Keratinocyte (primary cell): ENCODE results near the gene ZFPM1.

Source experiments
- EZH2 ChIP-seq: IDR thresholded peaks from one replicate; pipeline ENCODE4 v1.6.1; 2012; ENCODE audit warnings: inconsistent platforms, mild to moderate bottlenecking, low read length, moderate library complexity
- TF ChIP-seq, protein P1 (sequence below), 3 experiments: IDR thresholded peaks in 1 of 3; conservative IDR thresholded peaks in 1 of 3; optimal IDR thresholded peaks in 1 of 3; 2 replicates in 2 of 3; 3 replicates in 1 of 3; pipeline versions ENCODE3 to v1.5.1; 2011; ENCODE audit warnings: low read length in 3 of 3, mild to moderate bottlenecking in 3 of 3, moderate library complexity in 2 of 3, control low read depth in 1 of 3, inconsistent platforms in 1 of 3; ENCODE audit not compliant: insufficient read depth in 2 of 3; ENCODE audit errors: extremely low read depth in 1 of 3

DNA sequence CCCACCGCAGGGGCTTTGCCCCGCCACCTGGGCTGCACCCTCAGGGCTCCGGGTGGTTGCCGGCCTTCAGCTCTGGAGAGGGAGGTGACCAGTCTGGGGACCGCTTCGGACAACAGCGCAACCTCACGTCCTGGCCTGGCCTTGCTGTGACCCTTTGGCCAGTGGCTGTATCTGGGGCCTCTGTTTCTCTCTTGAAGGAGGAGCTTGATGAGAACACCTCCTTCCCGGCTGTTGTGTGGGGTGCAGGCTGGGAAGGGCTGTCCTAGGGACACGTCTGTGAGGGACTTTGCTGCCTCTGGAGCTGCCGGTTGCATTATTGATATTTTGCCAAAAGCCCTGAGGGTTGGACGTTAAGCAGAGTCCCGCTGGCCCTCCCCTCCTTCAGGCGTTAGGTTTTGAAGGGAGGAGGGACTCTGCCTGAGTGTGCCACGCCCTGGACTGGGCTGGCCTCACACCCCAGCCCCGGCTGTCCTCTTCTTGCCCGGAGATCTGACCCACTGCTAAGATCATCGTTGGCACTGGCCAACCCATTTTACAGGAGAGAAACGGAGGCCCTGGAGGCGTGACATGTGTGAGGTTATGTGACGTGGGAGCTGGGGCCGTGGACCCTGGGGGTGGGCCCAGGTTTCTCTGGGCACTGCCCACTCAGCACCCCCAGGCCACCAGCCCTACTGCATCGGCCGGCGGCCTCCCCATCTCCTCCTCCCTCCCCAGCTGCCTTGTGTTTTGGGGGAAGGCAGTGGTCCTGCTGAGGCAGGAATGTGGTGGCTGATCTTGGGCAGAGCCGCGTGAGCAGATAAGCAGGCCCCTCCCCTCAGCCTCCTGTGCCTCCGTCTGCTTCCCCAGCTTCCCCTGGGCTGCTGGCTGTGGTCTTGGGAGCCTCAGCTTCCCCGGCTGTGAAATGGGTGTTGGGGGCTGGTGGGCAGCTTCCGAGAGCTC lies 8.5 kb downstream of the ZFPM1 start:
- TF ChIP-seq, protein P1, sequence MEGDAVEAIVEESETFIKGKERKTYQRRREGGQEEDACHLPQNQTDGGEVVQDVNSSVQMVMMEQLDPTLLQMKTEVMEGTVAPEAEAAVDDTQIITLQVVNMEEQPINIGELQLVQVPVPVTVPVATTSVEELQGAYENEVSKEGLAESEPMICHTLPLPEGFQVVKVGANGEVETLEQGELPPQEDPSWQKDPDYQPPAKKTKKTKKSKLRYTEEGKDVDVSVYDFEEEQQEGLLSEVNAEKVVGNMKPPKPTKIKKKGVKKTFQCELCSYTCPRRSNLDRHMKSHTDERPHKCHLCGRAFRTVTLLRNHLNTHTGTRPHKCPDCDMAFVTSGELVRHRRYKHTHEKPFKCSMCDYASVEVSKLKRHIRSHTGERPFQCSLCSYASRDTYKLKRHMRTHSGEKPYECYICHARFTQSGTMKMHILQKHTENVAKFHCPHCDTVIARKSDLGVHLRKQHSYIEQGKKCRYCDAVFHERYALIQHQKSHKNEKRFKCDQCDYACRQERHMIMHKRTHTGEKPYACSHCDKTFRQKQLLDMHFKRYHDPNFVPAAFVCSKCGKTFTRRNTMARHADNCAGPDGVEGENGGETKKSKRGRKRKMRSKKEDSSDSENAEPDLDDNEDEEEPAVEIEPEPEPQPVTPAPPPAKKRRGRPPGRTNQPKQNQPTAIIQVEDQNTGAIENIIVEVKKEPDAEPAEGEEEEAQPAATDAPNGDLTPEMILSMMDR (optimal IDR thresholded peaks at IDR 0.05 in 1 of 3, IDR thresholded peaks at IDR 0.05 in 1 of 3, conservative IDR thresholded peaks at IDR 0.05 in 1 of 3; ENCODE audit: extremely low read depth in 1 of 3, insufficient read depth in 2 of 3, low read length in 3 of 3): no peak
- TF ChIP-seq EZH2: no peak
